ENCODE results near the gene XPC. TPM values are rescaled to one million over a fixed set of nuclear protein-coding genes. Genes with fewer than 3 reads are reported as not detected.
"Not testable (repeated sequence)": the region's sequence is repeated elsewhere in the genome, so short reads cannot be mapped to it uniquely, and the experiment has no call there.

XPC gene
- polyA plus RNA-seq (2011; rRNA removed) (36.0 and 36.9 TPM in 2 replicates), polyA minus RNA-seq (2011; rRNA and poly(A)+ RNA removed) (39.2 and 48.1 TPM in 2 replicates)

- peak; percentile 92 for DNase-seq (ENCODE audit: low read depth)
- no peak for TF ChIP-seq CTCF (IDR thresholded peaks at IDR 0.05; ENCODE audit: insufficient read depth, low read depth, low read length)
- no peaks in the 10 kb centered on the region for H3K27me3 ChIP-seq (ENCODE audit: control insufficient read depth, insufficient read depth, low read length)
- no peaks in the 10 kb centered on the region for H3K36me3 ChIP-seq (ENCODE audit: control insufficient read depth, insufficient read depth, low read length)
- ChIA-PET POLR2A (interaction anchor here (0.5 to 1.0 kb wide), 7 partner anchors 8 to 53 kb away, joined by 3 to 10 read pairs (median 5); partner anchors contain the start of genes CHCHD4 and TMEM43), CTCF (interaction anchor here (0.6 to 2.4 kb wide), 7 partner anchors 33 to 522 kb away, joined by 3 to 8 read pairs (median 4); no protein-coding TSS in a partner anchor)
- peak within 1 kb of the TSS; percentile 97 for H3K4me3 ChIP-seq (ENCODE audit: low read depth, low read length)
These were observed at the start of gene XPC, which contains the start of gene LSM3 for GRCh38 chr3:14178247-14179113. Gene XPC (minus strand): TSS chr3:14178601. CDS start chr3:14178568, 33 bp downstream. Gene LSM3 (plus strand): TSS chr3:14178817. CDS start chr3:14178861, 44 bp downstream.

GRCh38 chr3:14227856-14228255 is 49.5 kb upstream of the XPC start:
- Histone ChIP-seq H3K27me3 (ENCODE audit: control insufficient read depth, insufficient read depth, low read length) (no peaks in the 10 kb centered on the region), H3K36me3 (ENCODE audit: control insufficient read depth, insufficient read depth, low read length) (no peaks in the 10 kb centered on the region), H3K4me3 (ENCODE audit: low read depth, low read length) (no peak overlapping the region)
- ChIA-PET CTCF (interaction anchor here (6.7 kb wide), 1 partner anchor 24 kb away, joined by 25 read pairs; no protein-coding TSS in a partner anchor), POLR2A (no interaction called here)
- TF ChIP-seq CTCF (IDR thresholded peaks at IDR 0.05; ENCODE audit: insufficient read depth, low read depth, low read length): no peak
- no peak for DNase-seq (ENCODE audit: low read depth)

- CTCF ChIA-PET; DNase-seq (ENCODE audit: low read depth); H3K27me3 ChIP-seq (ENCODE audit: control insufficient read depth, insufficient read depth, low read length); H3K36me3 ChIP-seq (ENCODE audit: control insufficient read depth, insufficient read depth, low read length); POLR2A ChIA-PET; H3K4me3 ChIP-seq (ENCODE audit: low read depth, low read length): not testable (repeated sequence)
These were observed 48.0 kb upstream of the XPC start for GRCh38 chr3:14226351-14226750.

GRCh38 chr3:14225421-14225820 is 47.0 kb upstream of the XPC start:
- Histone ChIP-seq H3K36me3 (ENCODE audit: control insufficient read depth, insufficient read depth, low read length) (no peaks in the 10 kb centered on the region), H3K4me3 (ENCODE audit: low read depth, low read length) (no peak overlapping the region), H3K27me3 (ENCODE audit: control insufficient read depth, insufficient read depth, low read length) (no peaks in the 10 kb centered on the region)
- POLR2A ChIA-PET: no interaction called here
- no peak for TF ChIP-seq CTCF (IDR thresholded peaks at IDR 0.05; ENCODE audit: insufficient read depth, low read depth, low read length)
- CTCF ChIA-PET: interaction anchor here (2.9 kb wide), 1 partner anchor 22 kb away, joined by 9 read pairs; no protein-coding TSS in a partner anchor
- DNase-seq (ENCODE audit: low read depth): no peak

GRCh38 chr3:14224895-14225294 is 46.5 kb upstream of the XPC start:
- ChIA-PET POLR2A (no interaction called here), CTCF (interaction anchor here (2.9 kb wide), 1 partner anchor 21 kb away, joined by 9 read pairs; no protein-coding TSS in a partner anchor)
- no peak for TF ChIP-seq CTCF (IDR thresholded peaks at IDR 0.05; ENCODE audit: insufficient read depth, low read depth, low read length)
- H3K36me3 ChIP-seq (ENCODE audit: control insufficient read depth, insufficient read depth, low read length): no peaks in the 10 kb centered on the region
- H3K4me3 ChIP-seq (ENCODE audit: low read depth, low read length): no peak overlapping the region
- no peak for DNase-seq (ENCODE audit: low read depth)
- no peaks in the 10 kb centered on the region for H3K27me3 ChIP-seq (ENCODE audit: control insufficient read depth, insufficient read depth, low read length)
